Measurements from ENCODE around the gene CD22. TPM values are rescaled to one million over a fixed set of nuclear protein-coding genes. Genes with fewer than 3 reads are reported as not detected.

The CD22 gene
- total and polyA plus RNA-seq, 2 of the 4 experiments (the other 2 are of a cell fraction), result 0.18 to 0.22 TPM

GRCh38 chr19:35346193-35347052 is 17.4 kb downstream of the CD22 start (continued):
- no peak for TF ChIP-seq FOS (IDR thresholded peaks at IDR 0.05; ENCODE audit: low read depth, low read length)

DNA sequence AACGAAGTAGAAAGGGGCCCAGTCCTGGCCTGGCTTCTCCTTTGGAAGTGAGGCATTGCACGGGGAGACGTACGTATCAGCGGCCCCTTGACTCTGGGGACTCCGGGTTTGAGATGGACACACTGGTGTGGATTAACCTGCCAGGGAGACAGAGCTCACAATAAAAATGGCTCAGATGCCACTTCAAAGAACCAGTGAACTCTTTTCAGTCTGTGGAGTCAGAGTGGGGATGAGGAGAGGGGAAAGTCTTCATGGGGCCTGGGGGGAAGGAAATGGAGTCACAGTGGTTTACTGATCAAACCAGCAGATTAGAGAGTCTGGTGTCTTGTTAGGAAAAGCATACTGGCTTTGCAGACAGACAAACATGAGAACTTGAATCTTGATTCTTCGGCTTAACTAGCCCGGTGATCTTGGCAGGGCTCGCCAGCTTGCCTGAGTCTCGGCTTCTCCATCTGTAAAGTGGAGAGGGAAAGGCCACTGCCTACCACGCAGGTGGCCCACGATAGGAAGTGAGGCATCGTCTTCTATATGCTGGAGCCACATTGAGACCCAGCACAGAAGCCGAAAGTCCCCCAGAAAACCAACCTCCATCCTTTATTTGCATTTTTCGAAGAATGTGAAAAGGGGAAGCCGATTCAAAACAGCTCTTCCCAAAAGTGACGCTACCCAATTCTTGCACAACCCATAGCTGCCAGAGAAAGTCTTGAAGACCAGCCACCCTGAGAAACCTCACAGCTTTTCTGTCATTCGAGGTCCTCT is 18.4 kb downstream of the CD22 start, which contains the start of gene FFAR1:
FFAR1 (plus strand) TSS at position 732 of the 759 bp plus-strand sequence. CDS start 3,650 bp downstream, outside the sequence.
- H3K27me3 ChIP-seq (ENCODE audit: control insufficient read depth, insufficient read depth, low read length), result peaks cover 11% of the 10 kb centered on the region
- H2BK5ac ChIP-seq (ENCODE audit: low read depth, low read length, poor library complexity, severe bottlenecking), result no peak within 1 kb of the TSS
- H2AK5ac ChIP-seq (ENCODE audit: low read depth, low read length), result no peak within 1 kb of the TSS
- H2AK9ac ChIP-seq (replicated peaks; ENCODE audit: low read depth, low read length, poor library complexity), result no peak within 1 kb of the TSS
- no TSS peak for BruUV-seq (replicated peaks)
- H3K79me1 ChIP-seq (ENCODE audit: low read depth in 1 of 2, low read length in 2 of 2), result no peaks in the 10 kb centered on the region
- H2BK15ac ChIP-seq (ENCODE audit: low read depth, low read length), result no peak within 1 kb of the TSS
- no peak within 1 kb of the TSS for H2BK20ac ChIP-seq (ENCODE audit: low read depth, low read length)
- POLR2A ChIA-PET (ENCODE audit: unreplicated experiment), result no interaction called here
- no peaks in the 10 kb centered on the region for H4K20me1 ChIP-seq (ENCODE audit: insufficient read depth, low read length)
- H3K56ac ChIP-seq (ENCODE audit: extremely low read depth, insufficient read depth, low read length), result no peak within 1 kb of the TSS
- H3K9me3 ChIP-seq (ENCODE audit: control insufficient read depth, insufficient read depth, low read length), result no peaks in the 10 kb centered on the region
- dilution Hi-C loops (cut with HindIII; ENCODE audit: low sequenced_read_pairs, unreplicated experiment), result no loop called here
- no peak for ATAC-seq (ENCODE audit: low read depth)
- no peak within 1 kb of the TSS for H3K14ac ChIP-seq (replicated peaks; ENCODE audit: low read depth, low read length)
- no peaks in the 10 kb centered on the region for H3K9me1 ChIP-seq (ENCODE audit: insufficient read depth, low read length)
- H3K36me3 ChIP-seq (ENCODE audit: control insufficient read depth, insufficient read depth, low read length), result no peaks in the 10 kb centered on the region
- H3K4me1 ChIP-seq (ENCODE audit: control insufficient read depth, insufficient read depth, low read length), result no peaks in the 10 kb centered on the region
- TF ChIP-seq MAFK (IDR thresholded peaks at IDR 0.05; ENCODE audit: low read depth, low read length) (no peak), POLR2A (IDR thresholded peaks at IDR 0.05; ENCODE audit: low read depth, low read length) (no peak), CTCF (conservative IDR thresholded peaks at IDR 0.05; ENCODE audit: low read depth, low read length) (no peak), FOS (IDR thresholded peaks at IDR 0.05; ENCODE audit: low read depth, low read length) (no peak), MAZ (IDR thresholded peaks at IDR 0.05; ENCODE audit: borderline replicate concordance, low read depth, low read length) (no peak), RCOR1 (IDR thresholded peaks at IDR 0.05; ENCODE audit: insufficient replicate concordance, low read length) (no peak), CHD1 (IDR thresholded peaks at IDR 0.05; ENCODE audit: low read depth, low read length) (no peak), CEBPB (IDR thresholded peaks at IDR 0.05; ENCODE audit: low read depth, low read length) (no peak), MXI1 (IDR thresholded peaks at IDR 0.05; ENCODE audit: borderline replicate concordance, low read depth, low read length) (no peak)
- TF ChIP-seq, protein P1, sequence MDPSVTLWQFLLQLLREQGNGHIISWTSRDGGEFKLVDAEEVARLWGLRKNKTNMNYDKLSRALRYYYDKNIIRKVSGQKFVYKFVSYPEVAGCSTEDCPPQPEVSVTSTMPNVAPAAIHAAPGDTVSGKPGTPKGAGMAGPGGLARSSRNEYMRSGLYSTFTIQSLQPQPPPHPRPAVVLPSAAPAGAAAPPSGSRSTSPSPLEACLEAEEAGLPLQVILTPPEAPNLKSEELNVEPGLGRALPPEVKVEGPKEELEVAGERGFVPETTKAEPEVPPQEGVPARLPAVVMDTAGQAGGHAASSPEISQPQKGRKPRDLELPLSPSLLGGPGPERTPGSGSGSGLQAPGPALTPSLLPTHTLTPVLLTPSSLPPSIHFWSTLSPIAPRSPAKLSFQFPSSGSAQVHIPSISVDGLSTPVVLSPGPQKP (IDR thresholded peaks at IDR 0.05; ENCODE audit: borderline replicate concordance, low read depth, low read length), result no peak
- no peak within 1 kb of the TSS for H4K8ac ChIP-seq (ENCODE audit: low read depth in 2 of 2, low read length in 2 of 2)
- no peak within 1 kb of the TSS for H3K18ac ChIP-seq (ENCODE audit: low read depth, low read length)
- DNase-seq, result no peak
- no peak within 1 kb of the TSS for H3K4ac ChIP-seq (ENCODE audit: low read depth, low read length)
- no peak within 1 kb of the TSS for H3K4me3 ChIP-seq (ENCODE audit: insufficient read depth, low read depth, low read length)
- WGBS, 2 experiments (ENCODE audit: extremely low coverage in 2 of 2, insufficient read length in 1 of 2), result 71% methylated on average over 5 of the region's 18 CpGs; no CpG with 5 or more reads in 1 of the 2 experiments
- H3K23ac ChIP-seq (ENCODE audit: low read depth, low read length), result no peak within 1 kb of the TSS
- H2BK120ac ChIP-seq (ENCODE audit: low read depth, low read length), result no peak within 1 kb of the TSS
- no peak within 1 kb of the TSS for H4K91ac ChIP-seq (ENCODE audit: insufficient read depth, low read depth, low read length)
- no peak within 1 kb of the TSS for H3K9ac ChIP-seq (ENCODE audit: low read depth, low read length)
- no peak within 1 kb of the TSS for H2AFZ ChIP-seq (replicated peaks; ENCODE audit: low read length, poor library complexity)
- intact Hi-C loops (cut with micrococcal nuclease), result no loop called here
- in situ Hi-C loops (cut with MboI; ENCODE audit: low sequenced_read_pairs), result loop anchor here (25.0 kb wide), 1 partner anchor 240 kb away; the partner anchor contains the start of gene PMIS2
- H4K5ac ChIP-seq (ENCODE audit: low read depth, low read length), result no peak within 1 kb of the TSS
- CTCF ChIA-PET, result interaction anchor here (0.7 kb wide), 1 partner anchor 147 kb away, joined by 3 read pairs; no protein-coding TSS in a partner anchor
- H3K27ac ChIP-seq (ENCODE audit: insufficient read depth, low read length), result no peak within 1 kb of the TSS
- H3K4me2 ChIP-seq (ENCODE audit: low read depth, low read length), result no peak within 1 kb of the TSS

Measured in IMR-90 (cell line).